Measurements from ENCODE around the gene TSHZ2. TPM values are rescaled to one million over a fixed set of nuclear protein-coding genes. Genes with fewer than 3 reads are reported as not detected.

TSHZ2 gene
- total and polyA plus RNA-seq, 7 donors, result 1.2 to 32.7 (median 14.0) TPM

DNA sequence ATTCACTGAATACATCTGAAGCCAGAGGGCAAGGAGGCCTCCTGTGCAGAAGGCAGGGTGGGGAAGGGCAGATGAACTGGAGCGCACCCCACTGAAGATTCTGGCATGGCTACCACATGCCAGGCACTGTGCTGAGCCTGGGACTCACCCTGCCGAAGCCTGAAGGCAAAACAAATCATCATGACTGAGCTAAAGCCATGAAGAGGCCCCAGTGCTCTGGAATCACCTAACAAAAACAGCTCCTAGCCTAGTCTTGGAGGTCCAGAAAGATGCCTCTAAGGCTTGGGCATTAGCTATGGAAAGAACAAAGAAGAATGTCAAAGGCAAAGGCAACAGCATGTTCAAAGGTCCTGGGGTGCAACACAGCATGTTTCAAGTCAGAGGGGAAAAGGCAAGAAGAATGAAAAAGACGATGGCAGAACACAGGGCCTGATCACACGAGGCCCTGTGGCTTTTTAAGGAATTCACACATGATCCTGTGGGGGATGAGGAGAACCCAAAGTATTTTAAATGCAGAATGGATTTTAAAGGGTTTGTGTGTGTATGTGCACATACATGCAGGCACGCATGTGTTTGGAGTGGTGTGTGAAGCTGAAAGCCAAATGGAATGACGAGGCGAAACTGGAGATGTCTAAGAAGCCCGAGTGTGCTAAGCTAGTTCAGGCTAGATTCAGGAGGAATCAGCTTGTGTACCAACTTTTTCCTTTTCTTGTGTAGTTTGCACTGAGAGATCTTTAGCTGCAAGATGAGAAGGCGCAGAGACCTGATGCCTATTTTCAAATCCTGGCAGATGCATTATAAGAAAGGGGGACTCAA is 360.1 kb downstream of the TSHZ2 start:
- Histone ChIP-seq H3K9me3 (no peaks in the 10 kb centered on the region), H3K27ac (no peak overlapping the region), H3K36me3 (no peaks in the 10 kb centered on the region), H3K4me1 (peaks cover 0 to 31% (median 24%) of the 10 kb centered on the region in 4 donors), H3K4me3 (no peak overlapping the region), H3K27me3 (no peaks in the 10 kb centered on the region)
- no peak for DNase-seq
- intact Hi-C loops (cut with DNase I), result no loop called here
- WGBS, 2 donors, result 92 to 93% methylated on average over 9 of the region's 9 CpGs
- no peak for TF ChIP-seq POLR2A (IDR thresholded peaks at IDR 0.05)
- TF ChIP-seq, protein P1, sequence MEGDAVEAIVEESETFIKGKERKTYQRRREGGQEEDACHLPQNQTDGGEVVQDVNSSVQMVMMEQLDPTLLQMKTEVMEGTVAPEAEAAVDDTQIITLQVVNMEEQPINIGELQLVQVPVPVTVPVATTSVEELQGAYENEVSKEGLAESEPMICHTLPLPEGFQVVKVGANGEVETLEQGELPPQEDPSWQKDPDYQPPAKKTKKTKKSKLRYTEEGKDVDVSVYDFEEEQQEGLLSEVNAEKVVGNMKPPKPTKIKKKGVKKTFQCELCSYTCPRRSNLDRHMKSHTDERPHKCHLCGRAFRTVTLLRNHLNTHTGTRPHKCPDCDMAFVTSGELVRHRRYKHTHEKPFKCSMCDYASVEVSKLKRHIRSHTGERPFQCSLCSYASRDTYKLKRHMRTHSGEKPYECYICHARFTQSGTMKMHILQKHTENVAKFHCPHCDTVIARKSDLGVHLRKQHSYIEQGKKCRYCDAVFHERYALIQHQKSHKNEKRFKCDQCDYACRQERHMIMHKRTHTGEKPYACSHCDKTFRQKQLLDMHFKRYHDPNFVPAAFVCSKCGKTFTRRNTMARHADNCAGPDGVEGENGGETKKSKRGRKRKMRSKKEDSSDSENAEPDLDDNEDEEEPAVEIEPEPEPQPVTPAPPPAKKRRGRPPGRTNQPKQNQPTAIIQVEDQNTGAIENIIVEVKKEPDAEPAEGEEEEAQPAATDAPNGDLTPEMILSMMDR (IDR thresholded peaks at IDR 0.05), result no peak
- TF ChIP-seq EP300 (IDR thresholded peaks at IDR 0.05), result no peak
- no peak for TF ChIP-seq POLR2AphosphoS5 (IDR thresholded peaks at IDR 0.05)

DNA sequence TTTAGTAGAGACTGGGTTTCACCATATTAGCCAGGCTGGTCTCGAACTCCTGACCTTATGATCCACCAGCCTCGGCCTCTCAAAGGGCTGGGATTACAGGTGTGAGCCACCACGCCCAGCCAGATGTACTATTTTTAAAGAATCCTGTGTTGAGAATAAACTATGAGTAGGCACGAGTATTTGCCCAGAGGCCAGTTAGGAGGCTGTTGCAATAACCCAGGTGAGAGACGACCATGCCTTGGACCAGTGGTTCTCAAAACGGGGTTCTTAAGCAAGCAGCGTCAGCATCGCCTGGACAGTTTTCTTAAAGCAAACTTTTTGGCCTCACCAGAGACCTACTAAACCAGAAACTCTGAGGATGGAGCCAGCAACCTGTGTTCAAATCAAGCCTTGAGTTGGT is 362.7 kb downstream of the TSHZ2 start:
- H3K4me1 ChIP-seq, result peaks cover 0 to 21% (median 17%) of the 10 kb centered on the region in 4 donors
- no peak for TF ChIP-seq POLR2AphosphoS5 (IDR thresholded peaks at IDR 0.05)
- no peak for TF ChIP-seq POLR2A (IDR thresholded peaks at IDR 0.05)
- TF ChIP-seq, protein P1 (IDR thresholded peaks at IDR 0.05), result no peak
- no peak for TF ChIP-seq EP300 (IDR thresholded peaks at IDR 0.05)
- H3K27me3 ChIP-seq, result no peaks in the 10 kb centered on the region
- WGBS, 2 donors, result 91 to 93% methylated on average over 8 of the region's 8 CpGs
- intact Hi-C loops (cut with DNase I), result no loop called here
- H3K27ac ChIP-seq, result no peak overlapping the region
- no peak overlapping the region for H3K4me3 ChIP-seq
- no peaks in the 10 kb centered on the region for H3K36me3 ChIP-seq
- no peaks in the 10 kb centered on the region for H3K9me3 ChIP-seq
- no peak for DNase-seq

- H3K27me3 ChIP-seq, result no peaks in the 10 kb centered on the region
- H3K27ac ChIP-seq, result no peak overlapping the region
- H3K36me3 ChIP-seq, result no peaks in the 10 kb centered on the region
- no peaks in the 10 kb centered on the region for H3K9me3 ChIP-seq
- TF ChIP-seq, protein P1 (IDR thresholded peaks at IDR 0.05), result no peak
- TF ChIP-seq POLR2A (IDR thresholded peaks at IDR 0.05) (no peak), POLR2AphosphoS5 (IDR thresholded peaks at IDR 0.05) (peak in 1 of 4 donors; percentile 10)
- H3K4me3 ChIP-seq, result no peak overlapping the region
- no peak for DNase-seq
- H3K4me1 ChIP-seq, result peaks cover 0 to 15% (median 12%) of the 10 kb centered on the region in 4 donors
- 89 to 94% methylated on average over 6 of the region's 6 CpGs for WGBS, 2 donors
- intact Hi-C loops (cut with DNase I), result no loop called here
These were observed 363.4 kb downstream of the TSHZ2 start for GRCh38 chr20:53335555-53335954.

GRCh38 chr20:53336892-53337291 is 364.7 kb downstream of the TSHZ2 start:
- Histone ChIP-seq H3K27ac (no peak overlapping the region), H3K27me3 (no peaks in the 10 kb centered on the region), H3K4me3 (no peak overlapping the region), H3K36me3 (no peaks in the 10 kb centered on the region), H3K4me1 (peaks cover 0 to 2% (median under 1%) of the 10 kb centered on the region in 4 donors), H3K9me3 (no peaks in the 10 kb centered on the region)
- WGBS, 2 donors, result 50 to 80% methylated on average over 3 of the region's 3 CpGs
- intact Hi-C loops (cut with DNase I), result no loop called here
- TF ChIP-seq EP300 (IDR thresholded peaks at IDR 0.05) (no peak), POLR2A (IDR thresholded peaks at IDR 0.05) (no peak), POLR2AphosphoS5 (IDR thresholded peaks at IDR 0.05) (no peak)
- TF ChIP-seq, protein P1 (IDR thresholded peaks at IDR 0.05), result no peak
- DNase-seq, result no peak
